HepG2 (cell line): ENCODE measurements around the gene SPATA12. TPM values are rescaled to one million over a fixed set of nuclear protein-coding genes. Genes with fewer than 3 reads are reported as not detected.

Source experiments
- ATF7-NPFF ChIP-seq: sonication (generic); formaldehyde crosslinking; IDR thresholded peaks from 2 replicates; pipeline ENCODE4 v1.8.1; 2023; ENCODE audit warnings: mild to moderate bottlenecking, low read depth, missing genetic modification reagents, moderate library complexity
- FOXO1 ChIP-seq: sonication (generic); formaldehyde crosslinking; IDR thresholded peaks from 2 replicates; pipeline ENCODE4 v1.4.0; 2020; ENCODE audit warnings: missing genetic modification reagents
- MATR3 ChIP-seq: sonication (generic); formaldehyde crosslinking; IDR thresholded peaks from 2 replicates; pipeline ENCODE4 v1.4.0; 2020; ENCODE audit warnings: missing genetic modification reagents
- NFE2L2 ChIP-seq: fragments of 150-350 bp; IDR thresholded peaks from 2 replicates; pipeline ENCODE4 v1.6.1; 2014; ENCODE audit warnings: low read length
- PHF21A ChIP-seq: sonication (generic); formaldehyde crosslinking; IDR thresholded peaks from 2 replicates; pipeline ENCODE4 v1.5.0; 2020; ENCODE audit warnings: mild to moderate bottlenecking, missing genetic modification reagents
- PHF5A ChIP-seq: IDR thresholded peaks from one replicate; pipeline ENCODE4 v1.6.1; 2018; ENCODE audit warnings: low read depth, missing genetic modification reagents; ENCODE audit not compliant: unreplicated experiment
- SIX1 ChIP-seq: sonication (generic); formaldehyde crosslinking; IDR thresholded peaks from 2 replicates; pipeline ENCODE4 v1.4.0; 2020; ENCODE audit warnings: missing genetic modification reagents, borderline replicate concordance
- ZBTB7B ChIP-seq: sonication (generic); formaldehyde crosslinking; IDR thresholded peaks from 2 replicates; pipeline ENCODE4 v1.4.0; 2020; ENCODE audit warnings: missing genetic modification reagents
- ZNF136 ChIP-seq: sonication (generic); formaldehyde crosslinking; IDR thresholded peaks from 2 replicates; pipeline ENCODE4 v1.8.1; 2022; ENCODE audit warnings: low read depth, mild to moderate bottlenecking, moderate library complexity, missing genetic modification reagents
- ZNF619 ChIP-seq: sonication (generic); formaldehyde crosslinking; IDR thresholded peaks from 2 replicates; pipeline ENCODE4 v1.4.0; 2020; ENCODE audit warnings: mild to moderate bottlenecking, missing genetic modification reagents
- ZNF768 ChIP-seq: sonication (generic); formaldehyde crosslinking; IDR thresholded peaks from 2 replicates; pipeline ENCODE4 v1.4.0; 2020; ENCODE audit warnings: missing genetic modification reagents
- ZNF790 ChIP-seq: sonication (generic); formaldehyde crosslinking; IDR thresholded peaks from 2 replicates; pipeline ENCODE4 v1.8.0; 2022; ENCODE audit warnings: missing genetic modification reagents, mild to moderate bottlenecking, borderline replicate concordance
- polyA plus RNA-seq, 8 experiments: library from polyadenylated mRNA; depleted of rRNA in 3 of 8; stranded (reverse) in 7 of 8; unstranded in 1 of 8; fragments of >200 nt; fragmentation: Illumina TruSeq in 4 of 8; extraction: Trizol in 4 of 8; gene quantifications; 2 replicates each; pipeline versions ENCODE4 v1.2.1 to v1.2.3, GENCODE V29; 2011 to 2016; ENCODE audit warnings: low read depth in 4 of 8, missing spikeins in 1 of 8, mixed read lengths in 1 of 8; ENCODE audit not compliant: insufficient read depth in 1 of 8
- total RNA-seq, 5 experiments: library from RNA; depleted of rRNA; stranded (reverse); fragments of >200 nt; fragmentation: Illumina TruSeq; extraction: Trizol; gene quantifications; 2 replicates each; pipeline ENCODE4 v1.2.3, GENCODE V29; 2016; ENCODE audit warnings: low read depth in 1 of 5
- TF ChIP-seq, protein P1 (sequence below): sonication (generic); formaldehyde crosslinking; IDR thresholded peaks from 2 replicates; pipeline ENCODE4 v1.5.0; 2020; ENCODE audit warnings: mild to moderate bottlenecking, missing genetic modification reagents, borderline replicate concordance
- TF ChIP-seq, protein P2 (sequence below): sonication (generic); formaldehyde crosslinking; IDR thresholded peaks from 2 replicates; pipeline ENCODE4 v1.5.1; 2020; ENCODE audit warnings: missing genetic modification reagents, mild to moderate bottlenecking, borderline replicate concordance
- TF ChIP-seq, protein P3 (sequence below): sonication (generic); formaldehyde crosslinking; IDR thresholded peaks from 2 replicates; pipeline ENCODE4 v1.5.0; 2020; ENCODE audit warnings: mild to moderate bottlenecking, low read depth, missing genetic modification reagents, borderline replicate concordance
- TF ChIP-seq, protein P4 (sequence below): sonication (generic); formaldehyde crosslinking; IDR thresholded peaks from 2 replicates; pipeline ENCODE4 v1.5.1; 2020; ENCODE audit warnings: mild to moderate bottlenecking, missing genetic modification reagents, borderline replicate concordance

The SPATA12 gene
- total and polyA plus RNA-seq, 2 of the 13 experiments (the other 11 are each of a cell fraction or from before 2014, with no cell fraction given) = 0.09 to 0.25 TPM

DNA sequence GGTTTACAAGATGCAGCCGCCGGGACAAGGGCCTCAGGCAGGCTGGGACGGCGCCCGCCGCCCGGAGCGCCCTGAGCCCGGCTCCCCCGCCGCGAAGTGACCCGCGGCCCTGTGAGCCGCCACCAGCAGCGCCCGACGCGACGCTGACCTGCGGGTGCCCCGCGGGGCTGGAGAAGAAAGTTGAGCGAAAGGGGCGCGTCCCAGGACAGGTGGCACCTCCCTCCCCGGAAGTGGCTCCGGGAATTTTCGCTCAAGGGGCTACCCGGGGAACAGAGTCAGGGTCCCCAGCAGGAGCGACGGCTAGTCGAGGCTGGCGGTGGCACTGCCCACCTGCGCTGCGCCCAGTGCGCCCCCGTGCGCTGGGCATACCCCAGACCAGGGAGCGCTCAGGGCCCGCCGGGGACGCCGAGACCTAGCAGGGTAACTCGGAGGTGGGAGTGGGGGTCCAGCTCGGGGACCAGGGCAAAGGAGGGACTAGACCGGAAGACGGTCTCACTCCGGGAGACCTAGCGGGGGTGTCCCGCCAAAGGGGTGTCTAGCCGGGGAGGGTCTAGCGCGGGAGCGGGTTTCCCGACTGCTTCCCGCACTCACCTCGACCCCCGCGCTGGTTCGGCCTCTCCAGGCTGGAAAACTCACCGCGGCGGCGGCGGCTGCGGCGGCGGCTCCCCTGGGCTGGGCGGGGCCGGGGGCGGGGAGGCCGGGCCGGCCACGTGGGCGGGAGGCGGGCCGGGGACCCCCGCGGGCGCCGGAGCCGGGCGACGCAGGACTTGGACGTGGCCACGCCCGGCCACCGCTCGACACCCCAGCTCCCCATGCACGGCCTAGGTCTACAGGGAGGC lies 18.4 kb downstream of the SPATA12 start (continued):
- TF ChIP-seq, protein P1, sequence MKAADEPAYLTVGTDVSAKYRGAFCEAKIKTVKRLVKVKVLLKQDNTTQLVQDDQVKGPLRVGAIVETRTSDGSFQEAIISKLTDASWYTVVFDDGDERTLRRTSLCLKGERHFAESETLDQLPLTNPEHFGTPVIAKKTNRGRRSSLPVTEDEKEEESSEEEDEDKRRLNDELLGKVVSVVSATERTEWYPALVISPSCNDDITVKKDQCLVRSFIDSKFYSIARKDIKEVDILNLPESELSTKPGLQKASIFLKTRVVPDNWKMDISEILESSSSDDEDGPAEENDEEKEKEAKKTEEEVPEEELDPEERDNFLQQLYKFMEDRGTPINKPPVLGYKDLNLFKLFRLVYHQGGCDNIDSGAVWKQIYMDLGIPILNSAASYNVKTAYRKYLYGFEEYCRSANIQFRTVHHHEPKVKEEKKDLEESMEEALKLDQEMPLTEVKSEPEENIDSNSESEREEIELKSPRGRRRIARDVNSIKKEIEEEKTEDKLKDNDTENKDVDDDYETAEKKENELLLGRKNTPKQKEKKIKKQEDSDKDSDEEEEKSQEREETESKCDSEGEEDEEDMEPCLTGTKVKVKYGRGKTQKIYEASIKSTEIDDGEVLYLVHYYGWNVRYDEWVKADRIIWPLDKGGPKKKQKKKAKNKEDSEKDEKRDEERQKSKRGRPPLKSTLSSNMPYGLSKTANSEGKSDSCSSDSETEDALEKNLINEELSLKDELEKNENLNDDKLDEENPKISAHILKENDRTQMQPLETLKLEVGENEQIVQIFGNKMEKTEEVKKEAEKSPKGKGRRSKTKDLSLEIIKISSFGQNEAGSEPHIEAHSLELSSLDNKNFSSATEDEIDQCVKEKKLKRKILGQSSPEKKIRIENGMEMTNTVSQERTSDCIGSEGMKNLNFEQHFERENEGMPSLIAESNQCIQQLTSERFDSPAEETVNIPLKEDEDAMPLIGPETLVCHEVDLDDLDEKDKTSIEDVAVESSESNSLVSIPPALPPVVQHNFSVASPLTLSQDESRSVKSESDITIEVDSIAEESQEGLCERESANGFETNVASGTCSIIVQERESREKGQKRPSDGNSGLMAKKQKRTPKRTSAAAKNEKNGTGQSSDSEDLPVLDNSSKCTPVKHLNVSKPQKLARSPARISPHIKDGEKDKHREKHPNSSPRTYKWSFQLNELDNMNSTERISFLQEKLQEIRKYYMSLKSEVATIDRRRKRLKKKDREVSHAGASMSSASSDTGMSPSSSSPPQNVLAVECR (CRISPR knock-in tag) = peak; percentile 70; the same call in 1 of the 2 replicates
- TF ChIP-seq, protein P2, sequence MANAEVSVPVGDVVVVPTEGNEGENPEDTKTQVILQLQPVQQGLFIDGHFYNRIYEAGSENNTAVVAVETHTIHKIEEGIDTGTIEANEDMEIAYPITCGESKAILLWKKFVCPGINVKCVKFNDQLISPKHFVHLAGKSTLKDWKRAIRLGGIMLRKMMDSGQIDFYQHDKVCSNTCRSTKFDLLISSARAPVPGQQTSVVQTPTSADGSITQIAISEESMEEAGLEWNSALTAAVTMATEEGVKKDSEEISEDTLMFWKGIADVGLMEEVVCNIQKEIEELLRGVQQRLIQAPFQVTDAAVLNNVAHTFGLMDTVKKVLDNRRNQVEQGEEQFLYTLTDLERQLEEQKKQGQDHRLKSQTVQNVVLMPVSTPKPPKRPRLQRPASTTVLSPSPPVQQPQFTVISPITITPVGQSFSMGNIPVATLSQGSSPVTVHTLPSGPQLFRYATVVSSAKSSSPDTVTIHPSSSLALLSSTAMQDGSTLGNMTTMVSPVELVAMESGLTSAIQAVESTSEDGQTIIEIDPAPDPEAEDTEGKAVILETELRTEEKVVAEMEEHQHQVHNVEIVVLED (CRISPR knock-in tag) = no peak
- peak; percentile 25; the same call in 1 of the 2 replicates for TF ChIP-seq ZNF790
- TF ChIP-seq ZNF136 (CRISPR knock-in tag) = no peak
- peak; percentile 16; the same call in 1 of the 2 replicates for TF ChIP-seq ZNF768 (CRISPR knock-in tag)
- TF ChIP-seq ZNF619 = no peak
- TF ChIP-seq ATF7-NPFF = peak; percentile 43
- no peak for TF ChIP-seq NFE2L2
- TF ChIP-seq, protein P3, sequence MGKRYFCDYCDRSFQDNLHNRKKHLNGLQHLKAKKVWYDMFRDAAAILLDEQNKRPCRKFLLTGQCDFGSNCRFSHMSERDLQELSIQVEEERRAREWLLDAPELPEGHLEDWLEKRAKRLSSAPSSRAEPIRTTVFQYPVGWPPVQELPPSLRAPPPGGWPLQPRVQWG = no peak
- TF ChIP-seq FOXO1 (CRISPR knock-in tag) = no peak
- peak; percentile 91 for TF ChIP-seq ZBTB7B (CRISPR knock-in tag)
- no peak for TF ChIP-seq MATR3 (CRISPR knock-in tag)
- TF ChIP-seq, protein P4, sequence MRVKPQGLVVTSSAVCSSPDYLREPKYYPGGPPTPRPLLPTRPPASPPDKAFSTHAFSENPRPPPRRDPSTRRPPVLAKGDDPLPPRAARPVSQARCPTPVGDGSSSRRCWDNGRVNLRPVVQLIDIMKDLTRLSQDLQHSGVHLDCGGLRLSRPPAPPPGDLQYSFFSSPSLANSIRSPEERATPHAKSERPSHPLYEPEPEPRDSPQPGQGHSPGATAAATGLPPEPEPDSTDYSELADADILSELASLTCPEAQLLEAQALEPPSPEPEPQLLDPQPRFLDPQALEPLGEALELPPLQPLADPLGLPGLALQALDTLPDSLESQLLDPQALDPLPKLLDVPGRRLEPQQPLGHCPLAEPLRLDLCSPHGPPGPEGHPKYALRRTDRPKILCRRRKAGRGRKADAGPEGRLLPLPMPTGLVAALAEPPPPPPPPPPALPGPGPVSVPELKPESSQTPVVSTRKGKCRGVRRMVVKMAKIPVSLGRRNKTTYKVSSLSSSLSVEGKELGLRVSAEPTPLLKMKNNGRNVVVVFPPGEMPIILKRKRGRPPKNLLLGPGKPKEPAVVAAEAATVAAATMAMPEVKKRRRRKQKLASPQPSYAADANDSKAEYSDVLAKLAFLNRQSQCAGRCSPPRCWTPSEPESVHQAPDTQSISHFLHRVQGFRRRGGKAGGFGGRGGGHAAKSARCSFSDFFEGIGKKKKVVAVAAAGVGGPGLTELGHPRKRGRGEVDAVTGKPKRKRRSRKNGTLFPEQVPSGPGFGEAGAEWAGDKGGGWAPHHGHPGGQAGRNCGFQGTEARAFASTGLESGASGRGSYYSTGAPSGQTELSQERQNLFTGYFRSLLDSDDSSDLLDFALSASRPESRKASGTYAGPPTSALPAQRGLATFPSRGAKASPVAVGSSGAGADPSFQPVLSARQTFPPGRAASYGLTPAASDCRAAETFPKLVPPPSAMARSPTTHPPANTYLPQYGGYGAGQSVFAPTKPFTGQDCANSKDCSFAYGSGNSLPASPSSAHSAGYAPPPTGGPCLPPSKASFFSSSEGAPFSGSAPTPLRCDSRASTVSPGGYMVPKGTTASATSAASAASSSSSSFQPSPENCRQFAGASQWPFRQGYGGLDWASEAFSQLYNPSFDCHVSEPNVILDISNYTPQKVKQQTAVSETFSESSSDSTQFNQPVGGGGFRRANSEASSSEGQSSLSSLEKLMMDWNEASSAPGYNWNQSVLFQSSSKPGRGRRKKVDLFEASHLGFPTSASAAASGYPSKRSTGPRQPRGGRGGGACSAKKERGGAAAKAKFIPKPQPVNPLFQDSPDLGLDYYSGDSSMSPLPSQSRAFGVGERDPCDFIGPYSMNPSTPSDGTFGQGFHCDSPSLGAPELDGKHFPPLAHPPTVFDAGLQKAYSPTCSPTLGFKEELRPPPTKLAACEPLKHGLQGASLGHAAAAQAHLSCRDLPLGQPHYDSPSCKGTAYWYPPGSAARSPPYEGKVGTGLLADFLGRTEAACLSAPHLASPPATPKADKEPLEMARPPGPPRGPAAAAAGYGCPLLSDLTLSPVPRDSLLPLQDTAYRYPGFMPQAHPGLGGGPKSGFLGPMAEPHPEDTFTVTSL (CRISPR knock-in tag) = no peak
- TF ChIP-seq PHF5A = no peak
- TF ChIP-seq PHF21A (CRISPR knock-in tag) = no peak
- no peak for TF ChIP-seq SIX1 (CRISPR knock-in tag)
